ENCODE data around the gene KRT10. TPM values are rescaled to one million over a fixed set of nuclear protein-coding genes. Genes with fewer than 3 reads are reported as not detected.

Gene KRT10
- total and polyA plus RNA-seq, 2 donors (not counting 1 experiment from before 2014, with no cell fraction given), result 14.7 to 32.9 TPM

DNA sequence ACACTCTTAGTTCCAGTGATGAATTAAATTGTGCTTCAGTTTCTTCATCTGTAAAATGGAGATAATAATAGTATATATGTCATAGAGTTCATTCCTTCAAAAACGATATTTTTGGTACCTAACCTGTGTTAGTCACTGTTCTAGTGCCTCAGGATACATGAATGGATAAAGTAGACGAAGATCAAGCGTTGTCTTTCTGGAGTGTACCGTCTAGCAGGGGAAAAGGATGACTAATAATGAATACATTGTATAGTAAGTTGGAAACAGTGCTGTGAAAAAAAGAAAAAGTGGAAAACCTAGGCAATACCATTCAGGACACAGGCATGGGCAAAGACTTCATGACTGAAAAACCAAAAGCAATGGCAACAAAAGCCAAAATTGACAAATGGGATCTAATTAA lies 8.6 kb downstream of the KRT10 start:
- POLR2A ChIA-PET, result no interaction called here
- H3K4me2 ChIP-seq (replicated peaks; ENCODE audit: low read depth, low read length, poor library complexity, severe bottlenecking), result no peak overlapping the region
- no peak overlapping the region for H3K27ac Mint-ChIP-seq
- CTCF ChIA-PET, result no interaction called here
- peaks cover 6% of the 10 kb centered on the region for H3K9me3 Mint-ChIP-seq (ENCODE audit: insufficient read depth)
- DNase-seq, result no peak
- no peaks in the 10 kb centered on the region for H3K79me2 ChIP-seq (ENCODE audit: control insufficient read depth, insufficient read depth, low read length)
- peaks cover 0 to 31% (median 22%) of the 10 kb centered on the region in 4 experiments for H3K27me3 ChIP-seq (replicated peaks in 1 of 4; ENCODE audit: control extremely low read depth in 1 of 4, control insufficient read depth in 3 of 4, insufficient read depth in 4 of 4, low read length in 3 of 4)
- peaks cover 7% of the 10 kb centered on the region for H3K4me1 Mint-ChIP-seq
- peaks cover 0 to 12% of the 10 kb centered on the region in 2 experiments for H3K36me3 ChIP-seq (replicated peaks in 1 of 2; ENCODE audit: control extremely low read depth in 1 of 2, control insufficient read depth in 1 of 2, extremely low read depth in 1 of 2, insufficient read depth in 2 of 2, low read length in 1 of 2)
- H3K9ac ChIP-seq (ENCODE audit: low read length), result no peak overlapping the region
- 95% methylated on average over 3 of the region's 4 CpGs for WGBS (ENCODE audit: insufficient coverage)
- peaks cover 2 to 7% of the 10 kb centered on the region in 2 donors for H3K4me1 ChIP-seq (ENCODE audit: control insufficient read depth in 2 of 2, insufficient read depth in 2 of 2, low read length in 2 of 2)
- H3K4me3 Mint-ChIP-seq, result no peak overlapping the region
- intact Hi-C loops (cut with micrococcal nuclease), result loop anchor here (10.0 kb wide), 1 partner anchor 249 kb away; the partner anchor contains the start of gene CCR7
- TF ChIP-seq EZH2 (IDR thresholded peaks at IDR 0.05; ENCODE audit: borderline replicate concordance, insufficient read depth, low read depth, low read length, poor library complexity, severe bottlenecking), result no peak
- TF ChIP-seq CTCF (IDR thresholded peaks at IDR 0.05), result no peak
- peaks cover 48% of the 10 kb centered on the region for H3K27me3 Mint-ChIP-seq
- peaks cover 0 to 3% (median 0%) of the 10 kb centered on the region in 3 donors for H3K9me3 ChIP-seq (ENCODE audit: control extremely low read depth in 1 of 3, control insufficient read depth in 2 of 3, insufficient read depth in 1 of 3, low read length in 2 of 3)
- H4K20me1 ChIP-seq (ENCODE audit: control insufficient read depth, insufficient read depth, low read length, poor library complexity, severe bottlenecking), result no peaks in the 10 kb centered on the region
- H3K27ac ChIP-seq (ENCODE audit: low read length in 2 of 2), result no peak overlapping the region
- no peak for ATAC-seq (ENCODE audit: low read depth)
- H3K4me3 ChIP-seq (ENCODE audit: control extremely low read depth in 1 of 5, extremely low read depth in 1 of 5, insufficient read depth in 1 of 5, low read depth in 2 of 5, low read length in 4 of 5), result no peak overlapping the region
- no peak overlapping the region for H2AFZ ChIP-seq (ENCODE audit: insufficient read depth, low read depth, low read length, poor library complexity, severe bottlenecking)

DNA sequence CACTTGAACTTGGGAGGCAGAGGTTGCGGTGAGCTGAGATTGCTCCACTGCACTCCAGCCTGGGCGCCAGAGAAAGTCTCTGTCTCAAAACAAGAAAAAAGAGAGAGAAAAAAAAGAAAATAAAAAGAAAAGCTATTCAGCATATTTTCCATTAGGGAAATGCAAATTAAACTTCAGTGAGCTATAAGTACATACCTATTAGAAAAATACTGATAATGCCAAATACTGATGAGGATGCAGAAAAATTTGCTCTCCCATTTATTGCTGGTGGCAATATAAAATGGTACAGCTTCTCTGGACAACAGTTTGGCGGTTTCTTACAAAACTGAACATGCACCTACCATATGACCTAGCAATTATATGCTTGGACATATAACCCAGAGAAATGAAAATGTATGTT lies 9.8 kb downstream of the KRT10 start:
- no peak for TF ChIP-seq CTCF (IDR thresholded peaks at IDR 0.05)
- TF ChIP-seq EZH2 (IDR thresholded peaks at IDR 0.05; ENCODE audit: borderline replicate concordance, insufficient read depth, low read depth, low read length, poor library complexity, severe bottlenecking), result no peak
- Mint-ChIP-seq H3K9me3 (ENCODE audit: insufficient read depth) (peaks cover 6% of the 10 kb centered on the region), H3K4me3 (no peak overlapping the region), H3K4me1 (peaks cover 3% of the 10 kb centered on the region), H3K27ac (no peak overlapping the region), H3K27me3 (peaks cover 55% of the 10 kb centered on the region)
- Histone ChIP-seq H3K79me2 (ENCODE audit: control insufficient read depth, insufficient read depth, low read length) (no peaks in the 10 kb centered on the region), H3K9ac (ENCODE audit: low read length) (no peak overlapping the region), H3K9me3 (ENCODE audit: control extremely low read depth in 1 of 3, control insufficient read depth in 2 of 3, insufficient read depth in 1 of 3, low read length in 2 of 3) (peaks cover 0 to 3% (median 0%) of the 10 kb centered on the region in 3 donors), H3K4me1 (ENCODE audit: control insufficient read depth in 2 of 2, insufficient read depth in 2 of 2, low read length in 2 of 2) (no peaks in the 10 kb centered on the region), H3K27ac (ENCODE audit: low read length in 2 of 2) (no peak overlapping the region), H2AFZ (ENCODE audit: insufficient read depth, low read depth, low read length, poor library complexity, severe bottlenecking) (no peak overlapping the region), H4K20me1 (ENCODE audit: control insufficient read depth, insufficient read depth, low read length, poor library complexity, severe bottlenecking) (no peaks in the 10 kb centered on the region), H3K4me2 (replicated peaks; ENCODE audit: low read depth, low read length, poor library complexity, severe bottlenecking) (no peak overlapping the region), H3K4me3 (ENCODE audit: control extremely low read depth in 1 of 5, extremely low read depth in 1 of 5, insufficient read depth in 1 of 5, low read depth in 2 of 5, low read length in 4 of 5) (no peak overlapping the region), H3K36me3 (replicated peaks in 1 of 2; ENCODE audit: control extremely low read depth in 1 of 2, control insufficient read depth in 1 of 2, extremely low read depth in 1 of 2, insufficient read depth in 2 of 2, low read length in 1 of 2) (peaks cover 0 to 10% of the 10 kb centered on the region in 2 experiments), H3K27me3 (replicated peaks in 1 of 4; ENCODE audit: control extremely low read depth in 1 of 4, control insufficient read depth in 3 of 4, insufficient read depth in 4 of 4, low read length in 3 of 4) (peaks cover 0 to 36% (median 22%) of the 10 kb centered on the region in 4 experiments)
- WGBS (ENCODE audit: insufficient coverage), result no CpG with 5 or more reads among the region's 3 CpGs
- intact Hi-C loops (cut with micrococcal nuclease), result loop anchor here (10.0 kb wide), 1 partner anchor 248 kb away; the partner anchor contains the start of gene CCR7
- ChIA-PET CTCF (no interaction called here), POLR2A (no interaction called here)
- DNase-seq (no peak), ATAC-seq (ENCODE audit: low read depth) (no peak)

Data from B cell (primary cell).